GM12892 (cell line): ENCODE results near the gene ERO1A.
A peak's percentile ranks its signal among the peaks of the same experiment; 100 is the strongest.

Source experiments
- POLR2A ChIP-seq: IDR thresholded peaks from 2 replicates; pipeline ENCODE4 v1.6.1; 2011; ENCODE audit warnings: low read depth, low read length, control low read depth
- POLR2AphosphoS5 ChIP-seq: IDR thresholded peaks from 2 replicates; pipeline ENCODE4 v1.6.1; 2011; ENCODE audit warnings: low read depth, low read length, control low read depth
- TAF1 ChIP-seq: IDR thresholded peaks from 2 replicates; pipeline ENCODE4 v1.6.1; 2011; ENCODE audit warnings: low read depth, mild to moderate bottlenecking, control low read depth, low read length, borderline replicate concordance

DNA sequence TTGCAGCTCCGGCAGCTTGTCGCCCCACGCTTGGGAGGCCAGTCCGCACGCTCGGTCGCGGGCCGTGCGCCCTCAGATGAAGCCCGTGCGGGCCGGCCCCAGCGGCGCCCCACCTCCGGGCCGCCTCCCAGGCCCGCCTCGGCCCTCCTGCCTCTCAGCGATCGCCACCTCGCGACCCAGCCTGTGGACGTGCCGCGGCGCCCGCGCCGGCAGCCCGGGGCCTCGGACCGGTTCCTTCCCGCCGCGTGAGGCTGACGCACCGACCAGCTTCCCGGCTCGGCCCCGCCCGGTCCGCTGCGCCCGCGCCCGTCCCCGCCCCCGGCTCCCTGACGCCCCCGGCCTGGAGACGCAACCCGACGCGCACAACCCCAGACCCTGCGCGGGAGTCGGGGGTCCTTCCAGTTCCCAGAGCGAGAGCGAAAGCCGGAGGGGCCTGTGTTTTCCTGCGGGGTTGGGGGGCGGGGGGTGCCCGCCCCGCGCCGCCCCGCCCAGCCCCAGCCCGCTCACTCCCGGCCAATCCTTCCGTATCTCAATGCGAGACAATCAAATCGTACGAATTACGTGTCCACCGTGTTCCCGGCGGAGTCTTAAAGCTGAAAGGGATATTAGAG is at the start of gene ERO1A:
- peak; percentile 73; the same call in 1 of the 2 replicates for TF ChIP-seq POLR2A
- no peak for TF ChIP-seq TAF1
- TF ChIP-seq POLR2AphosphoS5, result no peak
